Activated CD8-positive, alpha-beta memory T cell treated with anti-CD3 and anti-CD28 coated beads for 1 hour (primary cell): Measurements from ENCODE around the gene UFD1.

ENCODE experiments used
- DNase-seq, 2 donors: peaks; one replicate each; pipeline ENCODE4 v3.0.0-alpha.2; 2020; ENCODE audit warnings: low read depth in 1 of 2; ENCODE audit errors: extremely low read depth in 1 of 2

UFD1 gene

DNA sequence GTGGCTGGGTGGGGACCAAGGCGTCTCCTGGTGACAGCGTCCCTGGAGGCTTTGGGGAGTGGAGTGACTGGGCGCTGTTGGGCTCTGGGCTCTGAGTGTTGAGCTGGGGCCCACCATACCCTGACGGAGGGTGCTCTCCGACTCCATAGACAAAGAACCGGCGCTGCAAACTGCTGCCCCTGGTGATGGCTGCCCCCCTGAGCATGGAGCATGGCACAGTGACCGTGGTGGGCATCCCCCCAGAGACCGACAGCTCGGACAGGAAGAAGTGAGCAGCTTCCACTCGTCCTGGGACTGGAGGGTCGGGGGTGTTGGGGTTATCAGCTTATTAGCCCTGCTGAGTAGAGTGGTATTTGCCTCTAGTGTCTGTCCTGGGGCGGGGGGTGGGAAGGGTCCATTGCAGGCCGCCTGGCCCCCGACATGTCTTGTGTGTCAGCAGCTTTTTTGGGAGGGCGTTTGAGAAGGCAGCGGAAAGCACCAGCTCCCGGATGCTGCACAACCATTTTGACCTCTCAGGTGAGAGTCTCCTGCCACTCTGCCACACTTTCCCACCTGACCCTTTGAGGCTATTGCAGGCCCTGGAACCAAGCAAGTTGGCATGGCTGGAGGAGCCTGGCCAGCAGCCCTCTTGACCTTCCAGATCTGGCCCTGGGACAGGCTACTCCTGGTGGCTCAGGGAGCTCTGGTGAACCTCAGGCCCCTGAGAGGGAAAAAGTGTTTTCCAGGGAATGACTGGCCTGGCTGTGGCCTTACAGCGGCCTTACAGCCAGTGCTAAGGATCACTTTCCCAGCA, 37.6 kb upstream of the UFD1 start:
- DNase-seq = no peak

GRCh38 chr22:19515654-19516377, 36.8 kb upstream of the UFD1 start:
- no peak for DNase-seq

GRCh38 chr22:19514831-19515565, 36.0 kb upstream of the UFD1 start:
- no peak for DNase-seq

DNA sequence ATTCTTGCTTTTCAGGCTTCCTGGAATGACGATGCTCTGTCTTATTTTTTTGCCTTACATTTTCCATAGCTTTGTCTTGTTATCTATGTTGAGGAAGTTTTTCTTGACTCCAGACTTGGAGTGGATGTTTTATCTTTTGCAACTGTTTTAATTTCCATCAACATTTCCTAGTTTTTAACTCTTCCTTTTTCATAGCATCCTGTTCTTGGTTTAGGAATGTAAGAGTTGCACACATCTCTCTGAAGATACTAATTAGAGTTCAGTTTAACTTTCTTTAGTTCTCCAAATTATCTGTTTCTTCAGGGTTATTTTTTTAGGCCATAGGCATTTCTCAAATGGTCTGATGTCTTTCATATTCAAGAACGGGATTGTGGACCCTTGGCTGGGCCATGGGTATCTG, 34.8 kb upstream of the UFD1 start:
- DNase-seq = no peak

DNA sequence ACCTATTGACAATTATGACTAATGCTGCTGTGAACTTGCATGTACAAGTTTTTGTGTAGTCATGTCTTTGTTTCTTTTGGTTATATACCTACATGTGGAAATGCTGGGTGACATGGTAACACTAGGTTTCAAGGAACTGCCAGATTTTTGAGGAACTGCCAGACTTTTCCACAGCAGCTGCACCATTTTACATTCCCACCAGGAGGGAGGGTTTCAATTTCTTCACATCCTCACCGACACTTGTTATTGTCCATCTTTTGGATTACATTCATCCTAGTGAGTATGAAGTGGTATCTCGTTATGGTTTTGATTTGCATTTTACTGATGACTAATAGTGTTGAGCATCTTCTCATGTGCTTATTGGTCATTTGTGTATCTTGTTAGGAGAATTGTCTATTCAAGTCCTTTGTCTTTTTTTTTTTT, 31.9 kb upstream of the UFD1 start:
- no peak for DNase-seq

GRCh38 chr22:19509923-19510322, 30.9 kb upstream of the UFD1 start:
- no peak for DNase-seq

DNA sequence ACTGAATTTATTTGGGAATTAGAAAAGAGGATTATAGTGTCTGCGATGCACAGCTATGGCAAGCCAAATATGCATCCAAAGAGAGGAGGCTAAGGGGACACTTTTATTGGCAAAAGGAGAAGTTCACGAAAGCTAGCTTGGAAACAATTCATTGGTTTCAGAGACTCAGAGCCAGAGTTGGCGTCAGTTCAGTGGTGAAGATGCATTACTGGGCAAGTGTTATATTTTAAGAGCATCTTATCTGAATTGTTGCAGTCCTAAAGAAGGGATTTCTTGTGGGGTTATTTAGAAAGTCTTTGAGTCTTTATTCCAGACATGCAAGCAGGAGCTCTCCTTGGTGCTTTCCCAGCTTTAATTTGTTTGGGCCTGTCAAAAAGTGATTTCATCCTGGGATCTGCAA, 30.2 kb upstream of the UFD1 start:
- no peak for DNase-seq

- no peak for DNase-seq
Observed at GRCh38 chr22:19508024-19508776, 29.2 kb upstream of the UFD1 start.

DNA sequence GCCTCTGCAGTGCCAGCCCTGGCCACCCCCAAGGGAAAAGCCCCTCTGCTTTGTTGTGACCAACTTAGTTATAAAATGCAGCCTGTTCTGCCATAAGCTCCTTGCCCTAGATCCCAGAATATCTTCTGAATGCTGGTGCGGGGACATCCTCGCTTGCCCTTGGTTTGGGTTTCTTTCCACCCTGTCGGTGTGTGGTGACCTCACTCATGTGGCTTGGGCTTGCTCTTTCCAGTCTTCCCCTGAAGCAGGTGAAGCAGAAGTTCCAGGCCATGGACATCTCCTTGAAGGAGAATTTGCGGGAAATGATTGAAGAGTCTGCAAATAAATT, 28.5 kb upstream of the UFD1 start:
- no peak for DNase-seq

DNA sequence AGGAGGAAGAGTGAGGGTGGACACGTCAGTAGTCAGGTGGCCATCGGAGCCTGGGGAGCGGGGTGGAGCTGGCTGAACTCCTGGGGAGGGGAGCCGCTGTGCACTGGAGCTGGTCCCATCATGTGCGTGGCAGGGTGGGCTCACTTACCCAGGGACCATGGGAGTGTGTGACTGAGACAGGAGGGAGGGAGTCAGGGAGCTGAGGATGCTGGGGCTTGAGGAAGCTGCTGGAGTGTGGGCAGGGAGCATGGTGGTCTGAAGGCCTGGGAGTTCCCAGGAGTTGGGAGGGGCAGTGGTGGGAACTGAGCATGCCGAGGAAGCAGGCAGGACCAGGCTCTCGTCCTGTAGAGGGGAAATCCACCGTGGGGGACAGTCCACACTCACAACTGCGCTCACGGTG, 27.2 kb upstream of the UFD1 start:
- DNase-seq = no peak

GRCh38 chr22:19505735-19506126, 26.7 kb upstream of the UFD1 start:
- DNase-seq = no peak

- no peak for DNase-seq
Observed at GRCh38 chr22:19504900-19505734, 26.1 kb upstream of the UFD1 start.

DNA sequence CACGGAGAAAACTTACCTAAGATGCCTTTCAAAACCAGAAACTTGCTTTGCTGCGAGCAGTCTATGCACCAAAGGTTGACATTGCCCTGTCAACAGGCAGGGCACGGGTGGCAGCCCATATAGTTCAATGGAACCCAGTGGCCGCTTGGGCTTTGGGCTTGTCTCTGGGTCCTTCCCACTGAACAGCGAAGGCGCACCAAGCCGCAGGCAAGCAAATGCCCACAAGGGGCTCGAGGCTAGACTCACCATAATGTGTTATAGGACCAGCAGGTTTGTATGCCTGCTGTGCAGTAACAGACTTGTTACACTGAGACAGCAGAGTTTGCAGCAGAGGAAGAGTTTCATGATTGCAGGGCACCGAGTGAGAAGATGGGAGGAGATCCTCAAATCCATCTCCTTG, 24.9 kb upstream of the UFD1 start:
- DNase-seq = no peak

GRCh38 chr22:19503367-19503766, 24.4 kb upstream of the UFD1 start:
- no peak for DNase-seq

GRCh38 chr22:19501897-19502447, 23.0 kb upstream of the UFD1 start:
- no peak for DNase-seq

- DNase-seq = no peak
Observed at GRCh38 chr22:19499880-19500242, 20.9 kb upstream of the UFD1 start.

DNA sequence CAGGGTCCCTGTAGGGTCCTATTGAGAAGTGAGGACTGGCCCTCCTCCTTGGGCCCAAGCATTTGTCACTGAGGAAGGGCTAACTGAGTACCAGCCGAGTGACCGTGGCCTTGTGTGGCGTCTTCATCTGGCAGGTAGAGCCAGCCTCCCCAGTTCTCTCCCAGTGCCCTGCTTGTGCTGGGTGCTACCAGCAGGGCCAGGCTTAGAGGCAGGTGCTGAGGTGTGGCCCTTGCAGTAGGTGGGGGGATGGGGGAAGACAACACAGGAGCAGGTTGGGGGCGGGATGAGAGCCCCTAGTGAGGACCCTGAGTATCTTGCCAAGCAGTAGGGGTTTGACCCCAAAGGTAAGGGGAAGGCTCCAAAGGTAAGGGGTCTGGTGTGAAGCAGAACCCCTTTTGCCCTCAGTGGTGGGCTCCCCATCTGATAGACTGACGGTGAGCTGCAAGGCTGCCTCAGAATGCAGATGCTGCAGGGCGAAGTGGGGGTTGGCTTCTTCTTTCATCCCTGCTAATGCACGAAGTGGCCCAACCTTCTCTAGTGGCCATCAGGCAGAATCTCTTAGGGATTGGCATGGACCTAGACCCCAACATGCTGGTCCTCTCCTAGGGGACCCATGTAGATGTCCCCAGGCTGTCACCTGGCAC, 20.4 kb upstream of the UFD1 start:
- no peak for DNase-seq

DNA sequence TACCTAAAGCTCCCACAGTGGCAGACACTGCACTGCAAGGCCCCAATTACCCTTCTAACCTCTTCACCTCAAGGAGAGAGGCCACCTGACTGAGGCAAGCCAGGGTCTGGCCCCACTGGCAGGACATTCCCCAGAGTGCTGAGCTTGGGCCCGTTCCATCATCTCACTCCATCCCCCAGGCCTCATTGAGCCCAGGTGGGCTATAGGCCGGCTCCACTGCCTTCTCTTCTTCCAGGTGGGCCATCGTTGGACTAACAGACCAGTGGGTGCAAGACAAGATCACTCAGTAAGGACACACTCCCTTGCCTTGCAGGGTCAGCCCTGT, 19.8 kb upstream of the UFD1 start:
- DNase-seq = no peak

DNA sequence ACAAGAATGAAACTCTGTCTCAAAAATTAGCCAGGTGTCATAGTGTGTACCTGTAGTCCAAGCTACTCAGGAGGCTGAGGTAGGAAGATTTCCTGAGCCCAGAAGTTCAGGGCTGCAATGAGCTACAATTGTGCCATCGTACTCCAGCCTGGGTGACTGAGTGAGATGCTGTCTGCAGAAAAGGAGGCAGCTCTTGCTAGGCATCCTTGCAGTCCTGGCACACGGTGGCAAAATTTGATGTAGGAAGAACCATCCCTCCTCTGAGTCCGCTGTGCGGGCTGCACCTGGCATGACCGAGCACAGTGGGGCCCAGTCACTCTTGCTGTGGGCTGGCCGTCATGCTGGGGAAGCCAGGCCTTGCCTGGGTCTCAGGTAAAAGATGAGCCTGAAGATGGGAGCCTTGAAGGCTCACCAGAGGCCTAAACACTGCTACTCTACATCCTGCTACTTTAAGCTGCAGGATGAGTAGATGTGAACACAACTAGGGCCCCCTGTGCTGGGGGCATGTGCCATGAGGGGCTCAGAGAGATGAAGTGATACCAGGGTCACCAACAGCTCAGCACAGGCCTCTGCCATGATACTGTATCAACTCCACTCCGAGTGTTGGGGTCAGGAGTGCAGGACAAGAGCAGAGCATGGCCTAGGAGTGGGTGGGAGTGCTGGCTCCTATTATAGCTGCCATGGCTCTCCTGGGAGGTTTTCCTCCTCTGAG, 19.3 kb upstream of the UFD1 start:
- no peak for DNase-seq
